NCI-H460 (cell line): ENCODE data around the gene LRRC26. TPM values are rescaled to one million over a fixed set of nuclear protein-coding genes. Genes with fewer than 3 reads are reported as not detected.
A peak's percentile ranks its signal among the peaks of the same experiment; 100 is the strongest.

Experiments used
- DNase-seq: peaks from one replicate; pipeline ENCODE4 v3.0.0-alpha.2; 2016; ENCODE audit warnings: low read depth; ENCODE audit errors: extremely low read depth
- polyA plus RNA-seq: library from polyadenylated mRNA; depleted of rRNA; stranded (reverse); fragments of >200 nt; gene quantifications from 2 replicates; pipeline ENCODE4 v1.2.3, GENCODE V29; 2014; cell fraction: nucleus; rRNA removed
- total RNA-seq: library from RNA; depleted of rRNA; stranded (reverse); fragments of >200 nt; shearing (Covaris generic); gene quantifications from 2 replicates; pipeline ENCODE4 v1.2.3, GENCODE V29; 2014; rRNA removed

Gene LRRC26, protein sequence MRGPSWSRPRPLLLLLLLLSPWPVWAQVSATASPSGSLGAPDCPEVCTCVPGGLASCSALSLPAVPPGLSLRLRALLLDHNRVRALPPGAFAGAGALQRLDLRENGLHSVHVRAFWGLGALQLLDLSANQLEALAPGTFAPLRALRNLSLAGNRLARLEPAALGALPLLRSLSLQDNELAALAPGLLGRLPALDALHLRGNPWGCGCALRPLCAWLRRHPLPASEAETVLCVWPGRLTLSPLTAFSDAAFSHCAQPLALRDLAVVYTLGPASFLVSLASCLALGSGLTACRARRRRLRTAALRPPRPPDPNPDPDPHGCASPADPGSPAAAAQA
- not detected in 2 replicates for total RNA-seq
- polyA plus RNA-seq: not detected in 2 replicates

DNA sequence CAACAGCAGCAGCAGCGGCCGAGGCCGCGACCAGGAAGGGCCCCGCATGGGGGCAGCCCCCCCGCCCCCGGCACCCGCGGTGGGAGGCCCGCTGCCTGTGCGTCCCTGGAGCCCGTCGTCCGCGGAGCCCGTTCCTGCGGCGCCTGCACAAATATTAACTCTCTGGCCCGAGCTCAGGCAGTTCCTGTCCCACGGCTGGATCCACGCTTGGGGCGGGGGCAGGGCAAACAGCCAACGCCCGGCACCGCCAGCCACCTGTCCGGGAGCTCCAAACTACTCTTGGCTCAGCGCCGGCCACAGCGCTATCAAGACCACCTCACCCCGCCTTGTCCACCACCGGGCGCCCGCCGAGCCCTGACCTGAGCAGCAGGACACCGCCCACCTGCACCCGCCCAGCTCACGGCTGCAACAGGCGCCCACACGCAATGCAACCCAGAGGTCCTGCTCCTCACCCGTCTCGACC is at the start of gene LRRC26:
LRRC26 (minus strand) TSS at position 156 of the 463 bp plus-strand sequence; CDS start at position 48, 108 bp downstream.
- no peak for DNase-seq

DNA sequence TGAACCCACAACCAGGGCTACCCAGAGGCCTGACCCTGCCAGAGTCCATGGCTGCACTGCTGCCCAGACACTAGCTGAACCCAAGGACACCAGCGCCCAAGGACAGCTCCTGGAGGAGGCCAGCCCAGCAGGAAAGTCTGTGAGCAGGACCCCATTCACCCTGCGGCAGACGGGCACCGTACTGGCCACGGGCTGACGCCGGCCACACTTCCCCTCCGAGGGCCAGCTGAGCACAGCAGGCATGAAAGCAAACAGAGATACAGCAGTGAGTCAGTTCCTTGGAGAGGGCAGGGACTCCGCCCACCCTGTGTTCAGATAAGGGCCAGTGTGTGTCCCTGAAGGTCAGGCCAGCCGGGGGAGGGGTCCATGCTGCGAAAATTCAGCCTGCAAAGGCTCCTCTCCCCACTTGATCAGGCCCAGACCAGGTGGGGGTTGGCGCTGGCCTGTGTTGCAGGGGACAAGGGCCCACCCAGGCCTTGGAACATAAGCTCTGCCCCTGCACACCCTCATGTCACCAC is 49.0 kb upstream of the LRRC26 start:
- peak; percentile 62 for DNase-seq

DNA sequence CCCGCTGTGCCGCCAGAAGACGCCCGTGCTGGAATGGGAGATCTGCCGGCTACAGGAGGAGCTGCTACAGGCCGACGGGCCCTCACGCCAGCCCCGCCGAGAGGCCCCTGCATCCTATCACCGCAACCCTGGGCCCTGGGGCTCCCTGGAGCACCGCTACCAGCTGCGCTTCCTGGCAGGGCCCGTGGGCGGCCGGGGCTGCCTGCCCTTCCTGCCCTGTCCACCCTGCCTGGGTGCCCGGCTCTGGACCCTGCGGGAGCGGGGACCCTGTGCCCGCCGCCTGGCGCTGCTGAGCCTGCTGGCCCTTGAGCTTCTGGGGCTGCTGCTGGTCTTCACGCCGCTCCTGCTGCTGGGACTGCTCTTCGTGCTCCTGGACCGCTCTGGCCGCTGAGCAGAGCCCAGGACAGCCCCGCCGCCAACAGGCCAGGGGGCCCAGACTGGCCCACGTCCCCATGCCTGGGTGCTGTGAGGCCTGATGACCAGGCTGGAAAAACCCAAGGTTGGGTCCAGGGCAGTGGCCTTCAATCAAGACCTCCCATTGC is 48.4 kb upstream of the LRRC26 start:
- no peak for DNase-seq

DNA sequence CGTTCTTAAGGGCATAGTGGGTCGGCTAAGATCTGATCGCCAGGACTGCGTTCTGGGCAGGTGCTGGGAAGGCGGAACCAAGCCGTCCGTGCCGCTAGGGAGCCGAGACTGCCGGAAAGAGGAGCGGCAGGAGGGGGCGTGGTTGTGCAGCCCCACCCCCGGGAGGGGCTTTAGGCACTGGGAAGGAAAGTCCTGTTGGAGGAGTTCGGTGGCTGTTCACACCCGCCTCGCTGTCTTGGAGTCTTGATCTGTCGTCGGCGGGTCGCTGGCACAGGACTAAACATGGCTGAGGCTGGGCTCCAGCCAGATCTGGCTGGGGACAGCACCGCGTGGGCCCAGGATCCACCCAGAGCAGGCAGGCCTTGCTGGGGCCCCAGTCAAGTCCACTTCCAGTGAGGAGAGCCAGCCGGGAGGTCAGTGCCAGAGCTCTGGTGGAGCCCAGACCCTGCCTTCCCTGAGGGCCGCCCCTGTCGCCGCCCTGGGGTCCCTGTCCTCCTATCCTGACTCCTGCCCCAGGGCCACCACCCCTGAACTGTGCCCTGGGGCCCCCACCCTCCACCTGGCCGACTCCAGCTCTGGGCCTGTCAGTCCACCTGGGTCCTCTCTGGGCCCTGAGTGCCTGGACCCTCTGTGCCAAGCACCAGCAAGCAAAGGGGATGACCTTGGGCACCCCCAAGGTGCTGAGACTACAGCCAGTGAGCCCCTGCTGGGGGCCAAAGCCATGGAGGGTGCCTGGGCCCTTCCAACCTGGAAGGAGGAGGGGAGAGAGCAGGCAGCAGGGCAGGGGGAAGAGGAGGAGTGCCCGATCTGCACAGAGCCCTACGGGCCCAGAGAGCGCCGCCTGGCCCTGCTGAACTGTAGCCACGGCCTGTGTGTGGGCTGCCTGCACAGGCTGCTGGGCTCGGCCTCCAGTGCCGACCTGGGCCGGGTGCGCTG is 47.7 kb upstream of the LRRC26 start:
- peak; percentile 61 for DNase-seq

GRCh38 chr9:137216188-137216965 is 46.5 kb upstream of the LRRC26 start:
- DNase-seq: no peak

DNA sequence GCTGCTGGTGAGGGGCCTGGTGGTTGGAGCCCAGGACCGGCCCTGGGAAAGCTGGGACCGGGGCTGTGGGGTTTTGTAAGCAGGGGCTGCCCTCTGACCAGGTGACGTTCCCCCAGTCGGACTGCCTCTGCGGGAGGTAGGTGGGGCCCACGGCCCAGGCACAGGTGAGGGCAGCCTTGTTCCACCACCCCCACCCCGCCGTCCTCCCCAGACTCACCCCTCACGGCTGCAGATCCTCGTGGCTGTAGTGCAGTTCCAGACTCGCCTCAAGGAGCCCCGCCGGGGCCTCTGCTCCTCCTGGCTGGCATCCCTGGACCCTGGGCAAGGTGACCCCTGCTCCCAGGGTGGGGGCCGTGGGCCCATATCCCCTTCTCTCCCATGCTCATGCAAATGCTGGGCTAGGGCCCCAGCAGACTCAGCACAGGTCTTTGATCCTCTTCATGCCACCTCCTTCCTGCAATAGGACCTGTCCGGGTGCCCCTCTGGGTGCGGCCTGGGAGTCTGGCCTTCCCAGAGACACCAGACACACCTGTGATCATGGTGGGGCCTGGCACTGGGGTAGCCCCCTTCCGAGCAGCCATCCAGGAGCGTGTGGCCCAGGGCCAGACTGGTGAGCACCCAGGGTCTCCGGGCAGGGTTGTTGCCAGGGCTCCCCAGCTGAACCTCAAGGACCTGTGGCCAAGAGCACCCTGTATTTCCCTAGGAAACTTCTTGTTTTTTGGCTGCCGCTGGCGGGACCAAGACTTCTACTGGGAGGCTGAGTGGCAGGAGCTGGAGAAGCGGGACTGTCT is 45.5 kb upstream of the LRRC26 start:
- DNase-seq: no peak

DNA sequence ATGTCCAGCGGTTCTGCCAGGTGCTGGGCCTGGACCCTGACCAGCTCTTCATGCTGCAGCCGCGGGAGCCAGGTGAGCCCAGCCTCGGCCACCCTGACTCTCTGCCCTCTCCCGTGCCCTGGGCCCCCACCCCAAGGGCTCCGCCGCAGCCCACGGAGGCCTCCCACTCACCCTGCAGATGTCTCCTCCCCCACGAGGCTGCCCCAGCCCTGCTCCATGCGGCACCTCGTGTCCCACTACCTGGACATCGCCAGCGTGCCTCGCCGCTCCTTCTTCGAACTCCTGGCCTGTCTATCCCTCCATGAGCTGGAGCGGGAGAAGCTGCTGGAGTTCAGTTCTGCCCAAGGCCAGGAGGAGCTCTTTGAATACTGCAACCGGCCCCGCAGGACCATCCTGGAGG is 44.8 kb upstream of the LRRC26 start:
- no peak for DNase-seq

- DNase-seq: no peak
Measured at GRCh38 chr9:137213160-137214060, 43.6 kb upstream of the LRRC26 start.

DNA sequence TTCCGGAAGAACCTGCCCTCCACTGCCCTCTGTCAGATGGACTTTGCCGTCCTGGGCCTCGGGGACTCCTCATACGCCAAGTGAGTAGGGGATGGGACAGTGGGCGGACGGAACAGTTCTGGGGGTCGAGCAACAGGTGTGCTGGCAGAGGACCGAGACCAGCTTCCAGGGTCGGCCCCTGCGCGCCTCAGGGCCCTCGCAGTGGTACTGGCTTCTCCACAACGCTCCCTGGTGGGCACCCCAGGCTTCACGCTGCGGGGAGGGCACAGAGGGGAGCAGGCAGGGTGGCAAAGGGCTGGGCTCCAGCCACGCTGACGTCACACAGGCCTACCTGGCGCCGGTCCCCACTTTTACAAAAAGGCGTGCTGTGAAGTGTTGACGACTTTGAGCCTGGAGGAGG is 42.7 kb upstream of the LRRC26 start:
- DNase-seq: no peak

- no peak for DNase-seq
Measured at GRCh38 chr9:137211532-137211931, 41.7 kb upstream of the LRRC26 start.

DNA sequence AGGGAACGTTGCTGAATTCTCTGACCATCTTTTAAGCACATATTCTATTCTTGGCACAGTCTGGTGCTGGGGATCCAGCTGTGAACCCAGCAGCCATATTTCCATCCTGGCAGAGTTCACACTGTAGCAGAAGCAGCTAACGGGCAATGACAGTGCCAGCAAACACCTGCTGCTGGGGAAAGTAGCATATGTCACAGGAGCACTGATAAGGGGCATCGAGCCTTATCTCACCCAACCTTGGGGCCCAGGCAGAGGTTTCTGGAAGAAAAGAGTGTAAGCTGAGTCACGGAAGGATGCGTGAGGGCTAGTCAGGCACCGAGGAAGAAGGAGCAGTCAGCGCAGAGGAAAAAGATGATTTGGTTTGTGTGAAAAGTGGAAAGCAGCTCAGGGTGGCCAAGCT is 36.8 kb upstream of the LRRC26 start:
- DNase-seq: no peak

DNA sequence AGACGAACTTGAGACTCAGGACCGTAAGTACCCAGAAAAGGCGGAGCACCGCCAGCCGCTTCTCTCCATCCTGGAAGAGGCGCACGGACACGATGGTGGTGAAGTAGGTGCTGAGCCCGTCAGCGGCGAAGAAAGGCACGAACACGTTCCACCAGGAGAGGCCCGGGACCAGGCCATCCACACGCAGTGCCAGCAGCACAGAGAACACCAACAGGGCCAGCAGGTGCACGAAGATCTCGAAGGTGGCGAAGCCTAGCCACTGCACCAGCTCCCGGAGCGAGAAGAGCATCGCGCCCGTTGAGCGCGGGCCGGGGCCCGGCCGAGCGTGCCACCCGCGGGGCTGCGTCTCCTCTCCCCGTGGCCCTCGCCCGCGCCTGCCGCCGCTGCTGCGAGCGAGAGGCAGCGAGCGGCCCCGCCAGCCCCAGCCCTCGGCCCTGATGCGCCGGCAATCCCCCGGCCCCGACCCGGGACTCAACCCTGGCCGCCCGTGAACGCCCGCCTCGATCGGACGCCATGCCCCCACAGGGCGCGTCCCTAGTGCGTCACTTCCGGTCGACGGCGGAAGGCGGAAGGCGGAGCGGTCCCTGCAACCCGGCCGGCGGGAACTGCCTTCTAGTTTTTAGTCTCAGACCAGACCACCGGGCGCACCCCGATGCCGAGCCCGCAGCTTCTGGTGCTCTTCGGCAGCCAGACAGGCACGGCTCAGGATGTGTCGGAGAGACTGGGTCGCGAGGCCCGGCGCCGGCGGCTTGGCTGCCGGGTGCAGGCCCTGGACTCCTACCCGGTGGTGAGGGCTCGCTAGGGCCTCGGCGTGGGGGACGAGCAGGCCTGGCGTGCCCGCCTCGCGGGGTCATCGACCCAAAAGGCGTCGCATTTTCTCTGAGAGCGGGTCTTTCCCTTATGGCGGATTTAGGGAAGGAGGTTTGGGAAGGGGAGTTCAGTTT is 35.5 kb upstream of the LRRC26 start, which contains the start of the genes NDOR1 and TMEM203:
NDOR1 (plus strand) TSS at position 575 of the 944 bp plus-strand sequence; CDS start at position 653, 78 bp downstream.
TMEM203 (minus strand) TSS at position 523 of the 944 bp plus-strand sequence; CDS start at position 289, 234 bp downstream.
- peak; percentile 80 for DNase-seq

DNA sequence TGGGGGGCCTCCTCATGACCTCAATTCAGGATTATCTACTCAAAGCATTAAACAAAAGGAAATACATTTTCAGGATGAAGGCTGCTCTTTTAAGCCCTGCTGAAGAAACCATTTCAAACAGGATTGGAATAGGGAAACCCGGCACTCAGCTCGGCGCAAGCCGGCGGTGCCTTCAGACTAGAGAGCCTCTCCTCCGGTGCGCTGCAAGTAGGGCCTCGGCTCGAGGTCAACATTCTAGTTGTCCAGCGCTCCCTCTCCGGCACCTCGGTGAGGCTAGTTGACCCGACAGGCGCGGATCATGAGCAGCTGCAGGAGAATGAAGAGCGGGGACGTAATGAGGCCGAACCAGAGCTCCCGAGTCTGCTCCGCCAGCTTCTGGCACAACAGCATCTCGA is 34.9 kb upstream of the LRRC26 start:
- DNase-seq: no peak

- DNase-seq: no peak
Measured at GRCh38 chr9:137202966-137203365, 33.1 kb upstream of the LRRC26 start.

DNA sequence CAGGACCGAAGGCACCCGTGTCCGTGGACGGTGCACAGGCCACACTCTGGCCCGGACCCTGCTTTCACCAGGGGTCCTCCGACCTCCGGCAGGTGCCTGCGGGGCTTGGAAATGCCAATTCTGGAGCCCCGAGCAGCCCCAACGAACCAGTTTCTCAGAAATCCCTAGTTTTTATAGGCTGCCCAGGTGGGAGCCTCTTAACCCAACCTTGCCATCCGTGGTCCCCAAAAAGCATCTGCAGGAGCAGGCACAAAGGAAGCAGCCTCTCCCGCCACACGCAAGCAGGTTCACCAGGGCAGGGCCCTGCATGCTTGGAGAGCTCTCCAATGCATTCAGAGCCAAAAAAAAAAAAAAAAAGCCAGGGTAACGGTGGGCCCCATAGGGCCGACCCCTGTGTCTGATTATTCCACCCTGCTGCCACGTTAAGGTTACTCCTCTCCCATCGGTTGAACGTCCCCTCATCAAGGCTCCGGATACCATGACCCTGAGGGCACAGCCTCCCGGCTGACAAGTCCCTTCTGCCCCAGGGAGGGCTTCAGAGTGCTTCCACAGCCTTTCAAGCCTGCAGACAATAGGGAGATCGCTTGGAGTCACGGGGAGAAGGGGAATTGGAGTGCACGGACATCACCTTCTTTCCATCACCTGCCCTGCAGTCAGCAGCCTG is 31.5 kb upstream of the LRRC26 start:
- no peak for DNase-seq
